ENCODE measurements around the gene CDC23.
"Not testable (repeated sequence)": the region's sequence is repeated elsewhere in the genome, so short reads cannot be mapped to it uniquely, and the experiment has no call there.

Gene CDC23

DNA sequence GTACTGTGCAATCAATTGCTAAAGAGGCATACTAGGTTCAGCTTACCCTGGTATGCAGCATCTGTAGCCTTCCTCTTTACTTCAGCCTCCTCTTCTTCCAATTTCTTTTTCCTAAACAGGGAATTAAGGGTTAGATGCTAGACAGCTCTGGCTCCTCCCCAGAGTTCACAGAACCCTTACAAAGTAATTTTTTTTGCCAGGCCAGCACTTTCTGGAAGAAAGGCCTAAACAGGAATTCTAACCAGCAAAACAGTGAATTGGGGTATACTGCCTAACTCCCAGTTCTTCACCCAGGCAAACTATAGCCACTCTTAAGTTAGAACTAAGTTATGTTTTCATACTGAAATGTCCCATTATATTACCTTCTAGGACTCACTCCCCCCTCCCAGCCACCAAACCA is 42.8 kb downstream of the CDC23 start:
- no peak overlapping the region for H3K4me3 ChIP-seq (ENCODE audit: low read depth, low read length)
- TF ChIP-seq CTCF (IDR thresholded peaks at IDR 0.05; ENCODE audit: control insufficient read depth, extremely low read depth, insufficient read depth) = no peak
- DNase-seq (ENCODE audit: low read depth) = no peak

DNA sequence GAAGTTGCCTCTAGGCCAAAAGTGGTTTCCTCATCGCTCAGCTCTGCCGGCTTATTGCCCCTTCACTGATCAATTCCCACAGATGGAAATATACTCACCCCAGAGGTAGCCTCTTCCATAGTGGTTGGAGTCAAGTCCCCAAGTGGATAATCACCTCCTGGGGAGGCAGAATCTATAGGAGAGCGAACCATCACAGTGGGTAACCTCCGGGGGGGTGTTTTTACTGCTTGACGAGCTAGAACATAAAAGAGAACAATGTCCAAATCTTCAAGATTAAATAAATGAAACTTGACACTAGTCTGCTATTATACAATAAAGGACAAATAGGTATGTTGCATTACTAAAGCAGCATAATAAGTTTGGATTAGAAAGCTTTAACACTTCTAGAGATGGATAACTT is 44.0 kb downstream of the CDC23 start:
- TF ChIP-seq CTCF (IDR thresholded peaks at IDR 0.05; ENCODE audit: control insufficient read depth, extremely low read depth, insufficient read depth) = no peak
- no peak overlapping the region for H3K4me3 ChIP-seq (ENCODE audit: low read depth, low read length)
- no peak for DNase-seq (ENCODE audit: low read depth)

DNA sequence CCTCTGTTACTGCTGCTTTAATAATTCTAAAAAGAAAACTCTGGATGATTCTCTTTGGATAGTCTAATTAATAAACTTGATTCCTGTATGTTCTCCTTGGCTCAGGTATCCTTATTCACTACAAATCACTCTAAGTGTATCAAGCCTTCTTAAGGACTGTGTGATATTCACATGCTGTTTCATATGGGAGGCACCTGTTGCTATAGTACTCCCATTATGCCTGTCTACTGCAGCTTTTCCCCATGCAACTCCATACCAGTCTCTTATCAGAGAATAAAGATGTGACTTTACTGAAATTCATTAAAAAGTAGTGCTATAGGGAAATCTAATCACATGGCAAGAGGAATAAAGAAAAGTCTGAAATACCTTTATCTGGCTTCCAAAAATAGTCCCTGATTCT is 49.4 kb downstream of the CDC23 start:
- no peak for TF ChIP-seq CTCF (IDR thresholded peaks at IDR 0.05; ENCODE audit: control insufficient read depth, extremely low read depth, insufficient read depth)
- no peak for DNase-seq (ENCODE audit: low read depth)
- no peak overlapping the region for H3K4me3 ChIP-seq (ENCODE audit: low read depth, low read length)

DNA sequence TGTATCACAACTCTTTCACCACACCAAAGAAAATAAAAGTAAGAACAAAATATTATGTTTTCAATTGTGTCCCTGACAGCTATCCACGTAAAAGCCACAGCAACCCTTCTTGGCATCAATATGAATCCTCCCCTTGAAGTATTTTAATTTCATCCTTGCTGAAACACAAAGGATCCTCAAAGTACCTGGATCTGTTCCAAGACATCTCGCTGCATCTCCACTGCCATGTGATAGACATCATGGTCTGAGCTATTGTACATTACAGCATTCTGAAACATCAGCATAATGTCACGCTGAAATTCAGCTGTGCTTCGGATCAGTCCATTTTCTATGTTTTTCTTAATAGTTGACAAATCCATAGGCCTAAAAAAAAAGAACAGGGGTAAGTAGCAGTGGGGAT is 52.4 kb downstream of the CDC23 start:
- H3K4me3 ChIP-seq (ENCODE audit: low read depth, low read length) = no peak overlapping the region
- TF ChIP-seq CTCF (IDR thresholded peaks at IDR 0.05; ENCODE audit: control insufficient read depth, extremely low read depth, insufficient read depth) = no peak
- no peak for DNase-seq (ENCODE audit: low read depth)

DNA sequence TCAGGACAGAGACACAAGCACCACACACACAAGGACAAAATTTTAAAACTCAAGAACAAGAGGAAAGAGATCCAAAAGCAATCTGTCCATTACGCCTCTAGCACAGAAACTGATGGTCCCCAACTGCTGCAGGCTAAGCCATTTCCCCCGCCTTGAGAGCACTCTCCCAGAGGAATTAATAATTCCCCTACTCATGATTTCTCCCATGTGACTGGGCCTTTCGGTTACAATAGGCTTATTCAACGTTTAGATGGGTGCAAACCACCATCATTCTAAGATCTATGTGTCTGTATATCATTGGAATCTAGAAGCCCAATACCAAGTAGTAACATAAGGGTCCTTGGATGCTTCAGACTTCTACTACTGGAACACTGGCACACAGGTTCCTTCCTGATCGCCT is 53.5 kb downstream of the CDC23 start:
- DNase-seq (ENCODE audit: low read depth) = no peak
- TF ChIP-seq CTCF (IDR thresholded peaks at IDR 0.05; ENCODE audit: control insufficient read depth, extremely low read depth, insufficient read depth) = no peak
- no peak overlapping the region for H3K4me3 ChIP-seq (ENCODE audit: low read depth, low read length)

DNA sequence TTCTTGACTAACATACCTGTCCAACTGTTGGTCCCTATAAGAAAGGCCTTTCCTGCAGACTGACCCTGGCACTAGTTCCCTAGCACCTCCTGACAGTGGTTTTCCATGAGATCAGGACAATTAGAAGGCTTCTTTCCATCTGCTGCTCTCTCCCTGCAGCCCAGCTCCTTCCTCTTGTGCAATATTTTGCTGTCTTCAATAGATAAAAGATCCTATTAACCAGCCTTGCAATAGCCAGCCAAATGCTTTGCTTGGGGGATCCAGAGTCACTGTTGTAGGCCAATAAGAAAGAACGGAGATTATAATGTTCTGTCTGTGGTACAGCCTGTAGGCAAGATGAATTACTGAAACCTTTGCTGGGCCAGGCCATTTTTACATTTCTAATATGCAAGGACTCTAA is 55.5 kb downstream of the CDC23 start:
- no peak for DNase-seq (ENCODE audit: low read depth)
- no peak overlapping the region for H3K4me3 ChIP-seq (ENCODE audit: low read depth, low read length)
- no peak for TF ChIP-seq CTCF (IDR thresholded peaks at IDR 0.05; ENCODE audit: control insufficient read depth, extremely low read depth, insufficient read depth)

GRCh38 chr5:138155977-138156376 is 57.1 kb downstream of the CDC23 start:
- DNase-seq (ENCODE audit: low read depth); H3K4me3 ChIP-seq (ENCODE audit: low read depth, low read length): not testable (repeated sequence)

DNA sequence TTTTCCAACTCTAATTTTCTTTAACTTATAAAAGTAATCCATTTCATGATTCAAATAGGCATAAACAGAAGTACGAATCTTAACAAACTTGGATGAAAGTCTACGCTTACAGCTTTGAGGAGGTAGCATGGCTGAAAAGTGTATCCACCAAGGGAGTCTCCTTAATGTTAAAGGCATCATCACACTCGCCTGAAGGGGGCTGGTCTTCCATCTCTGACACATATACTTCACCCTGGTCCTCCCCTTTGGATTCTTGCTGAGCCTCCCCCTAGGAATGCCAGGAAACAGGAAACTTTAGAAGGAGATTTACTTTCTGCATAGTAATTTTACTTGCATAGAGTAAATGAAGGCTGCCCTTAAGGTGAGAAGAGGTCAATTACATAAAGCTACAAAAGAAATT is 63.6 kb downstream of the CDC23 start:
- DNase-seq (ENCODE audit: low read depth) = no peak

More for the DNA sequence above, 63.6 kb downstream of the CDC23 start:
- TF ChIP-seq CTCF (IDR thresholded peaks at IDR 0.05; ENCODE audit: control insufficient read depth, extremely low read depth, insufficient read depth) = no peak
- no peak overlapping the region for H3K4me3 ChIP-seq (ENCODE audit: low read depth, low read length)
